Islet precursor cell (in vitro differentiated cells): ENCODE results near the gene TMEM43.
"Not testable (repeated sequence)": the region's sequence is repeated elsewhere in the genome, so short reads cannot be mapped to it uniquely, and the experiment has no call there.

Experiments
- DNase-seq: peaks from one replicate; pipeline ENCODE4 v3.0.0-alpha.2; 2018

Gene TMEM43

GRCh38 chr3:14124615-14125192, at the start of gene TMEM43, which contains the start of gene CHCHD4:
Gene TMEM43 (plus strand): TSS chr3:14125052. CDS start chr3:14125194, 142 bp downstream.
Gene CHCHD4 (minus strand): TSS chr3:14124870. CDS start chr3:14124676, 194 bp downstream.
- peak; percentile 100 for DNase-seq

GRCh38 chr3:14075233-14075632, 49.6 kb upstream of the TMEM43 start:
- DNase-seq, result not testable (repeated sequence)

GRCh38 chr3:14077310-14077709, 47.5 kb upstream of the TMEM43 start:
- DNase-seq, result no peak

- no peak for DNase-seq
Measured at GRCh38 chr3:14082108-14082657, 42.7 kb upstream of the TMEM43 start.

- not testable (repeated sequence) for DNase-seq
Measured at GRCh38 chr3:14087461-14087860, 37.4 kb upstream of the TMEM43 start.

- not testable (repeated sequence) for DNase-seq
Measured at GRCh38 chr3:14091959-14092358, 32.9 kb upstream of the TMEM43 start.

- DNase-seq, result no peak
Measured at GRCh38 chr3:14092464-14092863, 32.4 kb upstream of the TMEM43 start.

- no peak for DNase-seq
Measured at GRCh38 chr3:14093831-14094230, 31.0 kb upstream of the TMEM43 start.

GRCh38 chr3:14096742-14097141, 28.1 kb upstream of the TMEM43 start:
- DNase-seq, result no peak

- DNase-seq, result no peak
Measured at GRCh38 chr3:14097616-14098391, 27.0 kb upstream of the TMEM43 start.

GRCh38 chr3:14109821-14110220, 15.0 kb upstream of the TMEM43 start:
- not testable (repeated sequence) for DNase-seq

GRCh38 chr3:14110699-14111098, 14.2 kb upstream of the TMEM43 start:
- no peak for DNase-seq

- DNase-seq, result peak; percentile 58
Measured at GRCh38 chr3:14113965-14114635, 10.8 kb upstream of the TMEM43 start.

GRCh38 chr3:14117468-14118399, 7.1 kb upstream of the TMEM43 start:
- DNase-seq, result no peak

- no peak for DNase-seq
Measured at GRCh38 chr3:14118400-14119381, 6.2 kb upstream of the TMEM43 start.

GRCh38 chr3:14119651-14120050, 5.2 kb upstream of the TMEM43 start:
- no peak for DNase-seq

GRCh38 chr3:14120111-14120920, 4.5 kb upstream of the TMEM43 start:
- no peak for DNase-seq

- not testable (repeated sequence) for DNase-seq
Measured at GRCh38 chr3:14120921-14121448, 3.9 kb upstream of the TMEM43 start.

GRCh38 chr3:14121859-14122258, 3.0 kb upstream of the TMEM43 start:
- DNase-seq, result peak; percentile 59

GRCh38 chr3:14122301-14122700, 2.6 kb upstream of the TMEM43 start:
- no peak for DNase-seq
